WTC11 (cell line): ENCODE data around the gene ZGPAT. TPM values are rescaled to one million over a fixed set of nuclear protein-coding genes. Genes with fewer than 3 reads are reported as not detected.

Experiments used
- ATAC-seq: fragments of 200-7000 bp; cut with Tn5 transposase; 2 replicates; pipeline ENCODE4 v1.10.0; 2021; ENCODE audit warnings: mild to moderate bottlenecking, moderate library complexity
- CTCF ChIA-PET: fragments of 300-600 bp; sonication (Branson Sonifier 250); formaldehyde crosslinking; loops from one replicate; lab custom pipeline; 2021; ENCODE audit warnings: antibody characterized with exemption; lab: Charles Lee
- POLR2A ChIA-PET: fragments of 350-600 bp; sonication (Branson Sonifier 250); formaldehyde crosslinking; loops from one replicate; lab custom pipeline; 2021; ENCODE audit warnings: antibody characterized with exemption; lab: Charles Lee
- DNase-seq: peaks from one replicate; pipeline ENCODE4 v3.0.0; 2021; ENCODE audit warnings: low spot score
- H3K27ac Mint-ChIP-seq: 2 replicates; pipeline ENCODE4 v1.8.0; 2021; ENCODE audit warnings: mixed read lengths
- H3K27me3 Mint-ChIP-seq: 2 replicates; pipeline ENCODE4 v1.8.0; 2021; ENCODE audit warnings: low read depth, mild to moderate bottlenecking, moderate library complexity, mixed read lengths
- H3K36me3 Mint-ChIP-seq: 2 replicates; pipeline ENCODE4 v1.8.0; 2021; ENCODE audit warnings: mixed read lengths
- H3K4me1 Mint-ChIP-seq: 2 replicates; pipeline ENCODE4 v1.8.0; 2022; ENCODE audit warnings: mixed read lengths
- H3K4me3 Mint-ChIP-seq: 2 replicates; pipeline ENCODE4 v1.8.0; 2021; ENCODE audit warnings: mild to moderate bottlenecking, moderate library complexity, mixed read lengths
- H3K9me3 Mint-ChIP-seq: 2 replicates; pipeline ENCODE4 v1.8.0; 2021; ENCODE audit warnings: mixed read lengths
- ESRRA ChIP-seq: sonication (generic); formaldehyde crosslinking; IDR thresholded peaks from 2 replicates; pipeline ENCODE4 v1.8.1; 2022; ENCODE audit warnings: mild to moderate bottlenecking, missing genetic modification reagents, borderline replicate concordance
- FOXJ3 ChIP-seq: sonication (generic); formaldehyde crosslinking; IDR thresholded peaks from 2 replicates; pipeline ENCODE4 v1.9.0; 2021; ENCODE audit warnings: missing genetic modification reagents, mild to moderate bottlenecking, borderline replicate concordance
- FOXP4 ChIP-seq: sonication (generic); formaldehyde crosslinking; IDR thresholded peaks from 2 replicates; pipeline ENCODE4 v1.8.0; 2022; ENCODE audit warnings: mild to moderate bottlenecking, missing genetic modification reagents
- JAZF1 ChIP-seq: fragments of 250-450 bp; sonication (Bioruptor Pico); IDR thresholded peaks from 2 replicates; pipeline ENCODE4 v1.9.0; 2021; ENCODE audit warnings: moderate library complexity, mild to moderate bottlenecking, inconsistent platforms
- NR1H2 ChIP-seq: sonication (generic); formaldehyde crosslinking; IDR thresholded peaks from 2 replicates; pipeline ENCODE4 v1.9.0; 2021; ENCODE audit warnings: mild to moderate bottlenecking, moderate library complexity, missing genetic modification reagents
- NR2C2 ChIP-seq: sonication (generic); formaldehyde crosslinking; IDR thresholded peaks from 2 replicates; pipeline ENCODE4 v1.8.0; 2022; ENCODE audit warnings: mild to moderate bottlenecking, missing genetic modification reagents
- NR3C1 ChIP-seq: sonication (generic); formaldehyde crosslinking; conservative IDR thresholded peaks from 2 replicates; pipeline ENCODE4 v1.8.1; 2023; ENCODE audit warnings: low read depth, mild to moderate bottlenecking, missing genetic modification reagents
- PRDM15 ChIP-seq: sonication (generic); formaldehyde crosslinking; IDR thresholded peaks from 2 replicates; pipeline ENCODE4 v1.8.0; 2022; ENCODE audit warnings: missing genetic modification reagents
- SMAD3 ChIP-seq: sonication (generic); formaldehyde crosslinking; IDR thresholded peaks from 2 replicates; pipeline ENCODE4 v1.8.0; 2022; ENCODE audit warnings: missing genetic modification reagents, mild to moderate bottlenecking, borderline replicate concordance
- SMAD4 ChIP-seq: sonication (generic); formaldehyde crosslinking; IDR thresholded peaks from 2 replicates; pipeline ENCODE4 v1.8.0; 2022; ENCODE audit warnings: mild to moderate bottlenecking, missing genetic modification reagents
- SP1 ChIP-seq: sonication (generic); formaldehyde crosslinking; conservative IDR thresholded peaks from 2 replicates; pipeline ENCODE4 v1.8.1; 2022; ENCODE audit warnings: missing genetic modification reagents
- TCF7 ChIP-seq: sonication (generic); formaldehyde crosslinking; IDR thresholded peaks from 2 replicates; pipeline ENCODE4 v1.8.0; 2022; ENCODE audit warnings: mild to moderate bottlenecking, low read depth, missing genetic modification reagents, moderate library complexity
- ZMAT4 ChIP-seq: fragments of 250-450 bp; sonication (Bioruptor Pico); IDR thresholded peaks from 2 replicates; pipeline ENCODE4 v1.9.0; 2021; ENCODE audit warnings: mild to moderate bottlenecking
- ZNF232 ChIP-seq: sonication (generic); formaldehyde crosslinking; IDR thresholded peaks from 2 replicates; pipeline ENCODE4 v1.8.0; 2022; ENCODE audit warnings: mild to moderate bottlenecking, missing genetic modification reagents
- ZNF416 ChIP-seq: fragments of 250-450 bp; sonication (Bioruptor Pico); IDR thresholded peaks from 2 replicates; pipeline ENCODE4 v1.9.0; 2021; ENCODE audit warnings: mild to moderate bottlenecking, inconsistent platforms
- ZNF512 ChIP-seq: sonication (generic); formaldehyde crosslinking; IDR thresholded peaks from 2 replicates; pipeline ENCODE4 v1.8.1; 2022; ENCODE audit warnings: missing genetic modification reagents, borderline replicate concordance
- ZNF532 ChIP-seq: fragments of 250-450 bp; sonication (Bioruptor Pico); IDR thresholded peaks from 2 replicates; pipeline ENCODE4 v1.9.0; 2021; ENCODE audit warnings: mild to moderate bottlenecking, borderline replicate concordance
- total RNA-seq: library from RNA; stranded (reverse); gene quantifications from 3 replicates; pipeline ENCODE4 v1.2.3, GENCODE V29; 2021

Gene ZGPAT
- total RNA-seq, 1 experiment from 2014 or later: 28.3 TPM

GRCh38 chr20:63660622-63661021, 47.2 kb upstream of the ZGPAT start:
- Mint-ChIP-seq H3K27me3 (no peaks in the 10 kb centered on the region), H3K4me1 (peaks cover 12% of the 10 kb centered on the region), H3K4me3 (no peak overlapping the region; the same call in 1 of the 2 replicates), H3K36me3 (peaks cover 3% of the 10 kb centered on the region; the same call in 1 of the 2 replicates), H3K9me3 (no peaks in the 10 kb centered on the region), H3K27ac (no peak overlapping the region)
- no peak for TF ChIP-seq SMAD3 (CRISPR knock-in tag)
- TF ChIP-seq ESRRA (CRISPR knock-in tag): no peak
- no peak for TF ChIP-seq ZMAT4 (CRISPR knock-in tag)
- no peak for TF ChIP-seq ZNF232 (CRISPR knock-in tag)
- TF ChIP-seq NR2C2: no peak
- no peak for TF ChIP-seq SMAD4 (CRISPR knock-in tag)
- TF ChIP-seq ZNF416: no peak
- TF ChIP-seq PRDM15 (CRISPR knock-in tag): no peak
- no peak for ATAC-seq
- ChIA-PET CTCF (no interaction called here), POLR2A (no interaction called here)
- DNase-seq: no peak

- ChIA-PET CTCF (no interaction called here), POLR2A (no interaction called here)
- H3K27me3 Mint-ChIP-seq: no peaks in the 10 kb centered on the region
- no peak overlapping the region for H3K27ac Mint-ChIP-seq
- peaks cover 7% of the 10 kb centered on the region; the same call in 1 of the 2 replicates for H3K36me3 Mint-ChIP-seq
- ATAC-seq: no peak
- DNase-seq: no peak
- TF ChIP-seq FOXP4 (no peak), ZNF512 (CRISPR knock-in tag) (no peak), NR3C1 (no peak), NR1H2 (CRISPR knock-in tag) (no peak), ZNF532 (no peak), SMAD3 (CRISPR knock-in tag) (no peak), SP1 (CRISPR knock-in tag) (no peak), TCF7 (CRISPR knock-in tag) (no peak), FOXJ3 (CRISPR knock-in tag) (no peak), JAZF1 (CRISPR knock-in tag) (no peak)
- H3K4me3 Mint-ChIP-seq: no peak overlapping the region
- H3K9me3 Mint-ChIP-seq: no peaks in the 10 kb centered on the region
- H3K4me1 Mint-ChIP-seq: peaks cover 12% of the 10 kb centered on the region
Observed at GRCh38 chr20:63661108-63661507, 46.7 kb upstream of the ZGPAT start.
